ENCODE measurements around the gene KCTD5. TPM values are rescaled to one million over a fixed set of nuclear protein-coding genes. Genes with fewer than 3 reads are reported as not detected.

The KCTD5 gene
- total RNA-seq, 2 donors from 2014 or later, result 11.6 to 15.2 TPM

DNA sequence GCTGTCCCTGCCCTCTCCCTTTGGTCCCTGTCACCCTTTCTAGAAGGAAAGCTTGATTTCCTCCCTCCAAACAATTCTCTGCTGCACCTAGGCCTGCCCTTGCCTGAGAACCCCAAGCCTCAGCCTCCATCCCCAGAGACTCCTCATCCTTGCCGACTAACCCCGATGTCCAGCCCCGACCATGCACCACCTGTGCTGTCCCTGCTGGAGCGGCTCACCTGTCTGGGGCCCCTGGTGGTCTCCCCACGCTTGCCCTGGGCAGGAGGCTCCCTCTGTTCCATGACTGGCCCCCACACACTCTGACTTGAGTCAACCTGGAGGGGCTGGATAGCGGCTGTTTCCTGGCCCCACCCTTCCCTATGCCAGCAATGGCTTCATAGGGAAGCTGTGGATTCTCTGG lies 58.2 kb downstream of the KCTD5 start:
- ATAC-seq (no peak), DNase-seq (no peak)
- intact Hi-C loops (cut with DNase I), result no loop called here

DNA sequence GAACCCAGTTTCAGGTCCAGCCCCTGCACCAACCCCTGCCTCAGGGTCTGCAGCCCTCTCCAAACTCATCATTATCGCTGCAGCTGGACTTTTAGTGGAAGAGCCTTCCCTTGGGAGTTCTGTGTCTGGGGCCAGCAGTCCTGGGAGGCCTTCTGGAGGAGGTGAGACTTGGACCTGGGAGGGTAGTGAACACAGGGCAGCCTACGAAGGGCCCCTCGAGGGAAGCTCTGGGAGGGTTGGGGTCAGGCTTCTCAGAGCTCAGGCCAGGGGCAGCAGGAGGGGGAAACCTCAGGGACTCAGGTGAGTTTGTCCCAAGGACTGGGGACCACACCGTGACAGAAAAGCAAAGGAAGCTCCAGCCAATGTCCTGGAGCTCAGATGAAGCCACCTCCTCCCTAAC lies 58.8 kb downstream of the KCTD5 start:
- no peak for DNase-seq
- ATAC-seq, result no peak
- intact Hi-C loops (cut with DNase I), result no loop called here

DNA sequence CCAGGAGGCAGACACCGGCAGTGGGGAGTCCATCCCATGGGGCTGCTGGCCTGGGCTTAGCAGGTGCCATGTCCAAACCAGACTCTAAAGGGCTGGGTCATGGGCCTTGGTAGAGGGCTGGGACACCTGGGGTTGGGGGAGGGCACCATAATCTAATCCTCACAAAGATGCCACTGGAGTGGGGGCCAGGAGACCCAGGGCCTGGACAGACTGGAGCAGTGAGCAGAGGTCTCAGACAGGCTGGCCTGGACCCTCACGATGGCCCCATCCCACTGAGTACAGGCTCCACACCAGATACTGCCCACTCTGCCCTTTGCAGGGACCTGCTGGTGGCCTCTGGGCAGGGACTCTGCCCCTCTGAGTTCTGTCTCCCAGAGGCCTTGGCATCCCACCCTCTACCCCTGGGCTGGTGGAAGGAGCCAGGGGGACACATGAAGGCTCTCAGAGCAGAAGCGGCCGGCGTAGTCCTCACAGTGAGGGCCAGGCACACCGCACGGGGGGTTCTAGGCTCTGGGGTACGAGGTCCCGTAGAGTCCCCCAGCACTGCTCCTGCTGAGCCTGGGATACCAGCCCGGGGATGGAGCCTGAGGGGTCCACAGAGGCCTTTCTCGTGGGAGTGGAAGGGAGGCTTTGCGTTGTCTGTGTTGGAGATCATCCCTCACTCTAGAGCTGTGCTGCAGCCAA lies 60.1 kb downstream of the KCTD5 start:
- DNase-seq, result no peak
- no peak for ATAC-seq
- intact Hi-C loops (cut with DNase I), result no loop called here

DNA sequence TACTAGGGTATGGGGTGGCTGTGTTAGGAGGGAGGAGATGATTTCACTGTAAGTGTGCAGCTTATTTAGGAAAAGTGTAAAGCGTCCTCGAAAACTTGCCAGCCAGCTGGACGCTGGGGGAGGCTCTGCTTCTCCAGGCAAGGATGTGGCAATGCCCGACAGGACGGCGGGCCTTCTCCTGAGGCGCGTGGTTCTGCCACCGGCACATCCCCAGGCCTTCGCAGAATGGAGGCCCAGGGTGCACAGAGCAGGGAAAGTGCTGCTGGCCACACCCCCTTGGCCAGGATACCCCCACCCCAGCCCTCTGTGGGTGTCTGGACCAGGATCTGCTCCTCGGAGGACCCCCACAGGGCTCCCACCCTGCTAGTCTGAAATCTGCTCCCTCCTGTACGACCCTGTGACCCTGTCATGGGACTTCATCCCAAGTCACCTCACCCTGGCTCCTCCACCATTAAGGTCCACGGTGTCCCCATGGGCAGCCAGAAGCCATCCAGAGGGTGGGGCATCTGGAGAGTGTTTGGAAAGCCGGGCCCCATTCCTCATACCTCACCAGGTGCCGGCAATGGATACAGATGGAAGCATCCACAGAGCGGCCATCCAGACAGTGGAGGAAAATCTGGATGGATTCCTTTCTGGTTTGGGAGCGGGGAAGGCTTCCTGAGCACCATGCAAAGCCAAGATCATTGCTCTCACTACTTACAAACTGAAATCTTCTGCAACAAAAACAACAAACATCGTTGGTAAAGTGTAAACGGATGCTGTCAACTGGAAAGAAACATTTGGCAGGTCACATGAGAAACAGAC lies 60.9 kb downstream of the KCTD5 start:
- DNase-seq (no peak), ATAC-seq (no peak)
- intact Hi-C loops (cut with DNase I), result no loop called here

GRCh38 chr16:2744711-2745110 lies 62.4 kb downstream of the KCTD5 start:
- DNase-seq (no peak), ATAC-seq (no peak)
- intact Hi-C loops (cut with DNase I), result no loop called here

DNA sequence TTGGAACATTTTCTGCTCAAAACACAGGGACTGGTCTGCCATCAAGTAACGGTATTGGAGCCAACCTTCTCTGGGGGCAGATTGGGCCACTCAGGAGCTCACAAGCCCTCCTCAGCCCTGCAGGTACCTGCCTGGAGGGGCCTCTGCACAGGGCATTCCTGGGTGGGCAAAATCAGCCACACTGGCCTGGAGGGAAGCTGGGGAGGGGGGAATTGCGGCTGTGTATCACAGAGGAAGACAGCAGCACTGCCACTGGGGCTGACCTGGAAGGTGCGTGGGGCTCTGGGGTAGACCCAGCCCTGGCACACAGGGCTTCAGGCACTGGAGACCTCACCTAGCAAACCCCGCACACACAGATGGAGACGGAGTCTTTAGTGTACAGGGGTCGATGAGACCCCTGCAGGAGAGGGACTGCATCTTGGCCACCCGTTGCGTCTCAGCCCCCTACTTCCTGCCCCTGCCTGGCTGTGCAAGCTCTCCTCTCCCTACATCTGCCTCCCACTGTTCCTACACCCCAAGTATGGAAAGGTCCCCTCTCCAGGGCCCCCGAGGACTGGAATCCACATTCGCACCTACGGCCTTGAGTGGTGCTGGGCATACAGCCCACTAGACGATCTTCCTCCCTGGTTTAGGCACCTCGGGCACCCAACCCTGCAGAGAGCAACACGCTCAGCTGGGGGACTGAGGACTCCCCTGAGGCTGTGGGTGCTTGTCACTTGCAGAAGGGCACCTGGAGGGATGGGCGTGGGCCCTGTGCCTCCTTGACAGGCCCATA lies 63.0 kb downstream of the KCTD5 start:
- ATAC-seq (no peak), DNase-seq (no peak)
- intact Hi-C loops (cut with DNase I), result no loop called here

GRCh38 chr16:2745961-2746360 lies 63.6 kb downstream of the KCTD5 start:
- no peak for ATAC-seq
- intact Hi-C loops (cut with DNase I), result no loop called here
- no peak for DNase-seq

DNA sequence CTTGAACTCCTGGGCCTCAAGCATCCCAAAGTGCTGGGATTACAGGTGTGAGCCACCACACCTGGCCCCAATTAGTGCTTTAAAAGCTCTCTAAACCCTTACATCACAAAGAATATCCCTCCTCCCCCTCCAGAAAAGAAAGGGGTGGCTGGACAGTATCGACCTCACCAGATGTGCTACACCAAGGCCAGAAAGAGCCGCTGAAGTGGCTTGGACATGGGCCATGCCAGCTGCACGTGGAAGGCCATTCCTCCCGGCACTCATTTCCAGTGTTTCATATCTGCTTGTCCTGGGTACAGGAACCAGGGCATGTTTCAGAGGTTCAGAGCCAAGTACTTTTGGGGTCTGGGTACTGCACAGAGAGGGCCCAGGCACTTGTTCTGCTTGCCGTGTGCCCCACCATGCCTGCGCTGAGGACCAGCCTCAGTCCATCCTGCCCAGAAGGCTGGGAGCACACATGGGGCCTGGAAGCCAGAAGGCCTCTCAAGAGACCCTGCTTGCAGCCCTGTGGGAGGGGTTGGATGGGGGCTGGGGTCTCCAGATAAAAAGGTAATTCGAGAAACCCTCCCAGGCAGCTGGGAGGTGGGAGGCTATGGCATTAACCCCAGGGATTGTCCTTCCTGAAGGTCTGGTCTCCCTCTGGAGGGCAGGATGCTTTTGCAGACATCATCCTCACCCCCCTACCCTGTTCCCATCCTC lies 66.6 kb downstream of the KCTD5 start:
- DNase-seq (no peak), ATAC-seq (no peak)
- intact Hi-C loops (cut with DNase I), result no loop called here

DNA sequence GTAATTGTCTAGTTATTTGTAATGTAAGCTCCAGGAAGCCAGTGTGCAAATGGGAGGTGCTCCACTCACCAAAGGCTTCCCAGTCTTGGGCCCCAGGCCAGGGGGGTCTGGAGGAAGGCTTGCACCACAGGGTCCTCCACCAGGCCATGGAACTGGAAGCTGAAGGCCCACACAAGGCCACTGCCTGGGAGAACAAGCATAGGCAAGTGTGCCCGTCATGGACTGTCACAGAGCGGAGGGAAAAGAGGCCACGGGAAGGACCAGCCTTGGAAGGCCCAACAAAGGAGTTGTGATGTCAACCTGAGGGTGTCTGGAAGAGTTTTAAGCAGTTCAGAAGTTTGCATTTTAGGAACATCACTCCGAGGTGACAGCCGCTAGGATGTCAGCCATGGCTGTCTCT lies 67.2 kb downstream of the KCTD5 start:
- DNase-seq (no peak), ATAC-seq (no peak)
- intact Hi-C loops (cut with DNase I), result no loop called here

- intact Hi-C loops (cut with DNase I), result no loop called here
- DNase-seq (no peak), ATAC-seq (no peak)
These were observed 67.6 kb downstream of the KCTD5 start for GRCh38 chr16:2749936-2750335.

DNA sequence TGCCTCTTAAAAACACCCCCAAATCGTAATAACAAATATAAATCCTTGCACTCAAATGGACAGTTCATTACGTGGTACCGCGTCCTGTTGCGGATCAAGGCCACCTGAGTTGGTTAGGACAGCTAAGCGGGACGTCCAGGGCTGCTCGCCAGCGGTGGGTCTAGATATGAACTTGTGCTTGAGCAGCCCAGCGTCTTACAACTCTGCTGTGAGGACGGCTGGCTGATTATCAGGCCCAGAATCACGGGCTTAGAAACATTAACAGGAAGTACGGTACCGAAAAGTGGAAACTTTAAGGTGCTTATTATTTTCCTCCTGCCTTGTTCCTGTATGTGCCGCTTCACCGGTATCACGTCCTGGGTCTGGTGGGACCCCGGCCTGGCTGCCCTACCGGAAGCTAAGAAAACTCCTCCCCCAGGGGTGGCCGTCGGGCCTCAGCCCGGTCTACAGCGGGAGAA lies 69.3 kb downstream of the KCTD5 start:
- no peak for ATAC-seq
- intact Hi-C loops (cut with DNase I), result no loop called here

GRCh38 chr16:2752035-2752849 lies 69.9 kb downstream of the KCTD5 start, which contains the start of gene SRRM2:
TSS of gene SRRM2 (plus strand) at chr16:2752638. CDS start at chr16:2756365, 3,727 bp downstream.
- intact Hi-C loops (cut with DNase I), result no loop called here
- peak; percentile 96 for DNase-seq
- peak; percentile 95 to 96 for ATAC-seq

More for the DNA sequence above, 69.3 kb downstream of the KCTD5 start:
- DNase-seq, result no peak

- peak; percentile 85 for DNase-seq
- ATAC-seq, result peak; percentile 84 to 88
- intact Hi-C loops (cut with DNase I), result no loop called here
These were observed 70.8 kb downstream of the KCTD5 start for GRCh38 chr16:2752850-2753732.

- intact Hi-C loops (cut with DNase I), result no loop called here
- no peak for ATAC-seq
- no peak for DNase-seq
These were observed 71.4 kb downstream of the KCTD5 start for GRCh38 chr16:2753733-2754020.

GRCh38 chr16:2755158-2755557 lies 72.8 kb downstream of the KCTD5 start:
- ATAC-seq (no peak), DNase-seq (no peak)
- intact Hi-C loops (cut with DNase I), result no loop called here

DNA sequence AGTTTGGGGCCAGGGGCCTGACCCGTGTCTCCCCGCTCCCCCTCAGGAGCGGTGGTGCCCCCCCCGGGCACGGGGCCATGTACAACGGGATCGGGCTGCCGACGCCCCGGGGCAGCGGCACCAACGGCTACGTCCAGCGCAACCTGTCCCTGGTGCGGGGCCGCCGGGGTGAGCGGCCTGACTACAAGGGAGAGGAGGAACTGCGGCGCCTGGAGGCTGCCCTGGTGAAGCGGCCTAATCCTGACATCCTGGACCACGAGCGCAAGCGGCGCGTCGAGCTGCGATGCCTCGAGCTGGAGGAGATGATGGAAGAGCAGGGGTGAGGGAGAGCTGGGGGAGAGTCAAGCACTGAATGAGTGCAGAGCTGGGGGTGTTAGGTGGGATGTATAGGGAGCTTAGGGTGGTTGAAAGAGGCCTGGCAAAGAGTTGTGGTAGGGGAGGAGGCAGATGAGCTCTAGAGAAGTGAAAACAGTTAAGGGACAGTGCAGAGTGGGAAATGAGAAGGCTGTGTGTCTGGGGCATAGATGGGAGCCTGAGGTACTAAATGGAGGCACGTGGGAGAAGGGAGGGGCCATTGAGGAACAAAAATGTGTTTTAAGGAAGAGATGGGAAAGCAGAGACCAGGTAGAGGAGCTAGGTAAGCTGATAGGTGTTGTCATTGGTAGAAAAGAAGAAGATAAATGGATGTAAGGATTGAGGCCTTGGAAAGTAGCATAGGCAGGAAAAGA lies 74.1 kb downstream of the KCTD5 start:
- intact Hi-C loops (cut with DNase I), result no loop called here
- no peak for ATAC-seq
- DNase-seq, result peak; percentile 26

- intact Hi-C loops (cut with DNase I), result no loop called here
- DNase-seq (peak; percentile 7), ATAC-seq (no peak)
These were observed 75.0 kb downstream of the KCTD5 start for GRCh38 chr16:2757344-2757743.
